Activated T-cell treated with anti-CD3 and anti-CD28 coated beads for 4 hours (primary cell): Measurements from ENCODE around the gene PHYHIPL.

Experiments used
- DNase-seq: peaks from one replicate; pipeline ENCODE4 v3.0.0-alpha.2; 2020

Gene PHYHIPL

GRCh38 chr10:59258890-59259289, 82.4 kb downstream of the PHYHIPL start:
- DNase-seq: no peak

GRCh38 chr10:59265141-59265540, 88.7 kb downstream of the PHYHIPL start:
- no peak for DNase-seq

GRCh38 chr10:59266321-59266720, 89.9 kb downstream of the PHYHIPL start:
- DNase-seq: no peak

- DNase-seq: no peak
Measured at GRCh38 chr10:59268460-59268859, 92.0 kb downstream of the PHYHIPL start.

GRCh38 chr10:59269651-59270050, 93.2 kb downstream of the PHYHIPL start:
- no peak for DNase-seq

GRCh38 chr10:59270492-59270891, 94.0 kb downstream of the PHYHIPL start:
- no peak for DNase-seq

- DNase-seq: no peak
Measured at GRCh38 chr10:59271160-59271559, 94.7 kb downstream of the PHYHIPL start.

GRCh38 chr10:59272061-59272460, 95.6 kb downstream of the PHYHIPL start:
- DNase-seq: no peak

GRCh38 chr10:59273445-59273844, 97.0 kb downstream of the PHYHIPL start:
- DNase-seq: no peak

GRCh38 chr10:59276133-59276532, 99.7 kb downstream of the PHYHIPL start:
- DNase-seq: no peak

- DNase-seq: no peak
Measured at GRCh38 chr10:59276919-59277318, 100.5 kb downstream of the PHYHIPL start.

- no peak for DNase-seq
Measured at GRCh38 chr10:59279476-59279875, 103.0 kb downstream of the PHYHIPL start.

- no peak for DNase-seq
Measured at GRCh38 chr10:59279991-59280505, 103.6 kb downstream of the PHYHIPL start.

GRCh38 chr10:59281861-59282260, 105.4 kb downstream of the PHYHIPL start:
- no peak for DNase-seq

GRCh38 chr10:59283456-59284091, 107.1 kb downstream of the PHYHIPL start:
- no peak for DNase-seq

- DNase-seq: no peak
Measured at GRCh38 chr10:59284118-59284975, 107.9 kb downstream of the PHYHIPL start.

- no peak for DNase-seq
Measured at GRCh38 chr10:59285073-59285472, 108.6 kb downstream of the PHYHIPL start.

GRCh38 chr10:59285848-59286247, 109.4 kb downstream of the PHYHIPL start:
- DNase-seq: no peak

- no peak for DNase-seq
Measured at GRCh38 chr10:59287587-59288255, 111.3 kb downstream of the PHYHIPL start.

- no peak for DNase-seq
Measured at GRCh38 chr10:59289853-59290252, 113.4 kb downstream of the PHYHIPL start.

- DNase-seq: no peak
Measured at GRCh38 chr10:59290448-59290847, 114.0 kb downstream of the PHYHIPL start.
